GM12878 (cell line): ENCODE data around the gene TRPV5. TPM values are rescaled to one million over a fixed set of nuclear protein-coding genes. Genes with fewer than 3 reads are reported as not detected.

Experiments used
- ATAC-seq: fragments of 200-7000 bp; cut with Tn5 transposase; 3 replicates; pipeline ENCODE4 v1.9.1; 2020; ENCODE audit warnings: mild to moderate bottlenecking, moderate library complexity
- BruUV-seq: library from RNA; stranded (reverse); fragments of 400-500 nt; replicated peaks from 2 replicates; lab custom pipeline; 2021; lab: Mats Ljungman, UMichigan
- CTCF ChIA-PET: fragments of 300-600 bp; sonication (Branson Sonifier 250); formaldehyde crosslinking; extraction: SDS; loops from one replicate; lab custom pipeline; 2021; ENCODE audit warnings: inconsistent platforms; lab: Yijun Ruan, JAX
- POLR2A ChIA-PET: fragments of 350-600 bp; formaldehyde crosslinking; extraction: SDS; loops from one replicate; lab custom pipeline; 2021; ENCODE audit warnings: inconsistent platforms; lab: Charles Lee
- RAD21 ChIA-PET: fragments of 300-600 bp; sonication (Branson Sonifier 250); formaldehyde crosslinking; loops from one replicate; lab custom pipeline; 2023; ENCODE audit warnings: antibody characterized with exemption; ENCODE audit not compliant: unreplicated experiment; lab: Charles Lee
- SMC1A ChIA-PET: fragments of 300-600 bp; sonication (Branson Sonifier 250); formaldehyde crosslinking; loops from one replicate; lab custom pipeline; 2023; ENCODE audit not compliant: unreplicated experiment, uncharacterized antibody; lab: Charles Lee
- DNase-seq: peaks from one replicate; pipeline ENCODE4 v3.0.0-alpha.2; 2011; ENCODE audit warnings: low read depth, low spot score
- FAIRE-seq: peaks from 3 replicates; lab custom pipeline; 2011; peaks lifted over from hg19 to GRCh38; lab: Jason Lieb, UNC
- H2AFZ ChIP-seq: 2 replicates; pipeline ENCODE4 v1.6.0; 2011; ENCODE audit warnings: low read depth, low read length, control low read depth; ENCODE audit not compliant: control insufficient read depth
- H3K27ac ChIP-seq: 2 replicates; pipeline ENCODE4 v1.5.1; 2011; ENCODE audit warnings: control low read depth; ENCODE audit not compliant: control insufficient read depth, insufficient read depth
- H3K27me3 ChIP-seq, 2 experiments: replicated peaks in 1 of 2; 2 replicates each; pipeline versions ENCODE4 v1.6.0 to v1.6.1; 2011; ENCODE audit warnings: low read length in 1 of 2; ENCODE audit not compliant: control insufficient read depth in 2 of 2, insufficient read depth in 2 of 2
- H3K36me3 ChIP-seq, 2 experiments: 2 replicates each; pipeline ENCODE4 v1.5.1; 2011; ENCODE audit warnings: low read length in 1 of 2; ENCODE audit not compliant: control insufficient read depth in 2 of 2, insufficient read depth in 2 of 2
- H3K4me1 ChIP-seq: 2 replicates; pipeline ENCODE4 v1.6.1; 2011; ENCODE audit warnings: mild to moderate bottlenecking, low read length, moderate library complexity, mixed read lengths; ENCODE audit not compliant: control insufficient read depth, insufficient read depth
- H3K4me2 ChIP-seq: 2 replicates; pipeline ENCODE4 v1.6.0; 2011; ENCODE audit warnings: control low read depth; ENCODE audit not compliant: control insufficient read depth, insufficient read depth
- H3K4me3 ChIP-seq: fragments of 200-600 bp; sonication (generic); 2 replicates; pipeline ENCODE4 v1.5.1; 2016
- H3K79me2 ChIP-seq: 2 replicates; pipeline ENCODE4 v1.6.0; 2011; ENCODE audit warnings: low read length; ENCODE audit not compliant: control insufficient read depth, insufficient read depth
- H3K9ac ChIP-seq: 2 replicates; pipeline ENCODE4 v1.8.0; 2011; ENCODE audit warnings: low read length, control low read depth, mixed read lengths; ENCODE audit not compliant: control insufficient read depth, insufficient read depth
- H3K9me3 ChIP-seq: replicated peaks from 3 replicates; pipeline ENCODE4 v1.5.1; 2011; ENCODE audit warnings: mild to moderate bottlenecking, low read length; ENCODE audit not compliant: control insufficient read depth, insufficient read depth
- H4K20me1 ChIP-seq: 2 replicates; pipeline ENCODE4 v1.6.0; 2011; ENCODE audit not compliant: control insufficient read depth, insufficient read depth
- ATF2 ChIP-seq: IDR thresholded peaks from 2 replicates; pipeline ENCODE4 v1.6.1; 2012; ENCODE audit warnings: low read length, inconsistent platforms
- BRCA1 ChIP-seq: IDR thresholded peaks from 2 replicates; pipeline ENCODE4 v1.6.1; 2011; ENCODE audit warnings: low read depth, low read length, improper control_type of control experiment
- CBFB ChIP-seq: IDR thresholded peaks from 2 replicates; pipeline ENCODE4 v1.6.1; 2016; ENCODE audit warnings: antibody characterized with exemption, low read depth
- CBX3 ChIP-seq: fragments of 200-600 bp; sonication (generic); IDR thresholded peaks from 2 replicates; pipeline ENCODE4 v1.6.1; 2016; ENCODE audit warnings: low read depth, borderline replicate concordance
- CEBPZ ChIP-seq: fragments of 150-350 bp; IDR thresholded peaks from 2 replicates; pipeline ENCODE4 v1.6.1; 2016; ENCODE audit warnings: low read depth, low read length
- EGR1 ChIP-seq, 2 experiments: IDR thresholded peaks; 1 replicate in 1 of 2; 2 replicates in 1 of 2; pipeline ENCODE4 v1.6.1; 2011 to 2012; ENCODE audit warnings: low read depth in 2 of 2, low read length in 2 of 2, borderline replicate concordance in 1 of 2, mild to moderate bottlenecking in 1 of 2, moderate library complexity in 1 of 2
- ELK1 ChIP-seq: IDR thresholded peaks from 2 replicates; pipeline ENCODE4 v1.6.1; 2012; ENCODE audit warnings: low read depth, low read length, improper control_type of control experiment
- ETV6 ChIP-seq, 2 experiments: fragments of 450-650 bp in 1 of 2; IDR thresholded peaks in 1 of 2; conservative IDR thresholded peaks in 1 of 2; 2 replicates each; pipeline ENCODE4 v1.6.1; 2014; ENCODE audit warnings: antibody characterized with exemption in 1 of 2, borderline replicate concordance in 1 of 2, low read depth in 1 of 2, mild to moderate bottlenecking in 1 of 2, moderate library complexity in 1 of 2
- MEF2A ChIP-seq: IDR thresholded peaks from 2 replicates; pipeline ENCODE4 v1.6.1; 2011; ENCODE audit warnings: low read depth, mild to moderate bottlenecking, low read length, moderate library complexity; ENCODE audit not compliant: insufficient read depth
- STAT3 ChIP-seq: IDR thresholded peaks from 2 replicates; pipeline ENCODE4 v1.6.1; 2011; ENCODE audit warnings: low read depth, low read length, improper control_type of control experiment
- TCF3 ChIP-seq: IDR thresholded peaks from 2 replicates; pipeline ENCODE4 v1.6.1; 2012; ENCODE audit warnings: low read depth, mild to moderate bottlenecking, low read length, borderline replicate concordance; ENCODE audit not compliant: insufficient read depth
- USF2 ChIP-seq: IDR thresholded peaks from 2 replicates; pipeline ENCODE4 v1.6.1; 2011; ENCODE audit warnings: low read depth, low read length, improper control_type of control experiment, borderline replicate concordance
- YY1 ChIP-seq: IDR thresholded peaks from 2 replicates; pipeline ENCODE4 v1.6.1; 2011; ENCODE audit warnings: low read depth, mild to moderate bottlenecking, low read length
- ZBED1 ChIP-seq: IDR thresholded peaks from 2 replicates; pipeline ENCODE4 v1.6.1; 2016; ENCODE audit warnings: borderline replicate concordance
- WGBS: methylation state at CpG from one replicate; pipeline ENCODE4 v1.1.6; 2016; ENCODE audit warnings: low lambda C conversion rate; ENCODE audit not compliant: insufficient replicate concordance, insufficient coverage; ENCODE audit errors: missing lambda C conversion rate; 5-methylcytosine and 5-hydroxymethylcytosine counted together
- in situ Hi-C: fragments of 300-500 bp; cut with MboI; formaldehyde crosslinking; loops from 9 replicates; pipeline ENCODE4 v1.14.3; 2018; ENCODE audit warnings: mixed read lengths
- intact Hi-C: fragments of 100-400 bp; cut with micrococcal nuclease; formaldehyde crosslinking; loops from one replicate; pipeline ENCODE4 v1.14.2; 2022; ENCODE audit not compliant: unreplicated experiment
- polyA plus RNA-seq, 11 experiments: library from polyadenylated mRNA; depleted of rRNA in 4 of 11; unstranded in 6 of 11; stranded (reverse) in 5 of 11; fragments of >200 nt; fragmentation: Nextera tagmentation in 4 of 11; fragmentation: Illumina TruSeq in 1 of 11; extraction: Ambion mirVana in 4 of 11; extraction: Trizol in 1 of 11; gene quantifications; 1 replicate in 1 of 11; 2 replicates in 10 of 11; pipeline versions ENCODE4 v1.2.1 to v1.2.3, GENCODE V29; 2011 to 2016; ENCODE audit warnings: inconsistent platforms in 2 of 11, missing spikeins in 2 of 11, low read depth in 1 of 11
- total RNA-seq, 4 experiments: library from RNA; depleted of rRNA in 3 of 4; stranded (reverse); fragments of >200 nt in 3 of 4; fragmentation: Illumina TruSeq in 1 of 4; extraction: Trizol in 1 of 4; gene quantifications; 2 replicates each; pipeline versions ENCODE4 v1.2.1 to v1.2.3, GENCODE V29; 2013 to 2021

TRPV5 gene
- total and polyA plus RNA-seq, 10 of the 15 experiments (the other 5 are each of a cell fraction or from before 2014, with no cell fraction given) = not detected

GRCh38 chr7:142890874-142891485, 42.6 kb downstream of the TRPV5 start:
- no peak for TF ChIP-seq CBX3
- TF ChIP-seq BRCA1 = no peak
- TF ChIP-seq EGR1 (IDR thresholded peaks at IDR 0.05; ENCODE audit: borderline replicate concordance in 1 of 2, low read depth in 2 of 2, low read length in 2 of 2) = no peak
- TF ChIP-seq CBFB = no peak
- TF ChIP-seq TCF3 = no peak
- TF ChIP-seq USF2 = no peak
- no peak for TF ChIP-seq ELK1
- no peak for TF ChIP-seq MEF2A
- no peak for TF ChIP-seq YY1
- no peak for TF ChIP-seq ZBED1
- TF ChIP-seq CEBPZ = no peak
- TF ChIP-seq STAT3 = no peak
- no peak for TF ChIP-seq ETV6 (conservative IDR thresholded peaks at IDR 0.05 in 1 of 2, IDR thresholded peaks at IDR 0.05 in 1 of 2; ENCODE audit: borderline replicate concordance in 1 of 2, low read depth in 1 of 2)
- TF ChIP-seq ATF2 = no peak
- no TSS peak for BruUV-seq
- in situ Hi-C loops = no loop called here

More at GRCh38 chr7:142890874-142891485, 42.6 kb downstream of the TRPV5 start:
- no peaks in the 10 kb centered on the region; a peak in 2 of 4 replicates for H3K27me3 ChIP-seq
- ATAC-seq = no peak
- no peaks in the 10 kb centered on the region for H4K20me1 ChIP-seq
- POLR2A ChIA-PET = no interaction called here
- intact Hi-C loops = no loop called here
- no peak overlapping the region for H2AFZ ChIP-seq
- 76% methylated on average over 12 of the region's 12 CpGs for WGBS
- no peak overlapping the region for H3K9ac ChIP-seq
- no peak overlapping the region for H3K4me3 ChIP-seq
- no peaks in the 10 kb centered on the region for H3K36me3 ChIP-seq
- no peaks in the 10 kb centered on the region for H3K79me2 ChIP-seq
- RAD21 ChIA-PET = no interaction called here
- H3K4me2 ChIP-seq = no peak overlapping the region
- no peaks in the 10 kb centered on the region for H3K4me1 ChIP-seq
- no peak overlapping the region for H3K27ac ChIP-seq
- CTCF ChIA-PET = no interaction called here
- DNase-seq = no peak
- no peak for FAIRE-seq
- no peaks in the 10 kb centered on the region for H3K9me3 ChIP-seq
- SMC1A ChIA-PET = no interaction called here
